ENCODE data around the gene PRKCE. TPM values are rescaled to one million over a fixed set of nuclear protein-coding genes. Genes with fewer than 3 reads are reported as not detected.

The PRKCE gene
- total and polyA plus RNA-seq, 2 experiments from 2014 or later = 0.94 to 1.2 TPM

DNA sequence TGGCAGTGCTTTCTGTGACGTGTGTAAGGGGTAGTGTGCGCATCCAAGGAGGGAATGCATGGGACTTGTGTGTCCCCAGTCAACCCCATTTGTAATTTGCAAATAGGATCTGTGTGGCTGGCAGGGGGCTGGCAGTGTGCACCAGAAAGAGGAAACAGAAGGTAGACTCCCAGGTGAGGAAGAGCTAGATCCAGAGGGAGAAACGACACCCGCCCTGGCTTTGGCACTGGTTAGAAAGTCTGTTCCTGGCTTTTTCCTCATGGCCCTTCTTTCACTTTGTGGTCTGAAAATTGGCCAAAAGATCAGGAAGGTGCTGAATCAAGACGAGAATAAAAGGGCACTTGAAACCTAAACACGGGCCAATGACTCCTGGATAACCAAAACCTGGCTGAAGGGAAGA lies 33.3 kb downstream of the PRKCE start:
- no peaks in the 10 kb centered on the region for H3K36me3 ChIP-seq (ENCODE audit: insufficient read depth)
- no peak overlapping the region for H3K27ac ChIP-seq (ENCODE audit: low read depth)
- H3K79me2 ChIP-seq (replicated peaks; ENCODE audit: insufficient read depth) = no peaks in the 10 kb centered on the region
- no peaks in the 10 kb centered on the region for H3K4me1 ChIP-seq (ENCODE audit: insufficient read depth)
- no peak overlapping the region for H3K4me3 Mint-ChIP-seq
- no peaks in the 10 kb centered on the region for H3K36me3 Mint-ChIP-seq (ENCODE audit: low read depth)
- H3K27ac Mint-ChIP-seq = no peak overlapping the region
- H3K4me1 Mint-ChIP-seq = peaks cover 5% of the 10 kb centered on the region; the same call in 2 of the 3 replicates
- H3K9me3 Mint-ChIP-seq = no peaks in the 10 kb centered on the region
- H3K27me3 ChIP-seq (ENCODE audit: insufficient read depth) = no peaks in the 10 kb centered on the region
- H3K9me2 ChIP-seq (ENCODE audit: insufficient read depth) = peaks cover 3% of the 10 kb centered on the region; the same call in 1 of the 2 replicates
- H3K27me3 Mint-ChIP-seq (ENCODE audit: insufficient read depth, low read depth, poor library complexity) = peaks cover 2% of the 10 kb centered on the region
- ATAC-seq = no peak
- TF ChIP-seq ZNF331 (CRISPR knock-in tag; IDR thresholded peaks at IDR 0.05; ENCODE audit: low read depth) (no peak), CREB1 (CRISPR knock-in tag; IDR thresholded peaks at IDR 0.05; ENCODE audit: low read depth) (no peak), POLR2AphosphoS5 (IDR thresholded peaks at IDR 0.05; ENCODE audit: low read depth) (no peak), JUNB (IDR thresholded peaks at IDR 0.05; ENCODE audit: unreplicated experiment) (no peak), EZH2 (IDR thresholded peaks at IDR 0.05; ENCODE audit: low read depth, unreplicated experiment) (no peak), ZNF114 (CRISPR knock-in tag; IDR thresholded peaks at IDR 0.05) (no peak), NANOG (IDR thresholded peaks at IDR 0.05; ENCODE audit: borderline replicate concordance) (no peak), STAT1 (IDR thresholded peaks at IDR 0.05; ENCODE audit: unreplicated experiment) (no peak), EZH2phosphoT487 (IDR thresholded peaks at IDR 0.05; ENCODE audit: unreplicated experiment) (no peak)
- TF ChIP-seq, protein P1, sequence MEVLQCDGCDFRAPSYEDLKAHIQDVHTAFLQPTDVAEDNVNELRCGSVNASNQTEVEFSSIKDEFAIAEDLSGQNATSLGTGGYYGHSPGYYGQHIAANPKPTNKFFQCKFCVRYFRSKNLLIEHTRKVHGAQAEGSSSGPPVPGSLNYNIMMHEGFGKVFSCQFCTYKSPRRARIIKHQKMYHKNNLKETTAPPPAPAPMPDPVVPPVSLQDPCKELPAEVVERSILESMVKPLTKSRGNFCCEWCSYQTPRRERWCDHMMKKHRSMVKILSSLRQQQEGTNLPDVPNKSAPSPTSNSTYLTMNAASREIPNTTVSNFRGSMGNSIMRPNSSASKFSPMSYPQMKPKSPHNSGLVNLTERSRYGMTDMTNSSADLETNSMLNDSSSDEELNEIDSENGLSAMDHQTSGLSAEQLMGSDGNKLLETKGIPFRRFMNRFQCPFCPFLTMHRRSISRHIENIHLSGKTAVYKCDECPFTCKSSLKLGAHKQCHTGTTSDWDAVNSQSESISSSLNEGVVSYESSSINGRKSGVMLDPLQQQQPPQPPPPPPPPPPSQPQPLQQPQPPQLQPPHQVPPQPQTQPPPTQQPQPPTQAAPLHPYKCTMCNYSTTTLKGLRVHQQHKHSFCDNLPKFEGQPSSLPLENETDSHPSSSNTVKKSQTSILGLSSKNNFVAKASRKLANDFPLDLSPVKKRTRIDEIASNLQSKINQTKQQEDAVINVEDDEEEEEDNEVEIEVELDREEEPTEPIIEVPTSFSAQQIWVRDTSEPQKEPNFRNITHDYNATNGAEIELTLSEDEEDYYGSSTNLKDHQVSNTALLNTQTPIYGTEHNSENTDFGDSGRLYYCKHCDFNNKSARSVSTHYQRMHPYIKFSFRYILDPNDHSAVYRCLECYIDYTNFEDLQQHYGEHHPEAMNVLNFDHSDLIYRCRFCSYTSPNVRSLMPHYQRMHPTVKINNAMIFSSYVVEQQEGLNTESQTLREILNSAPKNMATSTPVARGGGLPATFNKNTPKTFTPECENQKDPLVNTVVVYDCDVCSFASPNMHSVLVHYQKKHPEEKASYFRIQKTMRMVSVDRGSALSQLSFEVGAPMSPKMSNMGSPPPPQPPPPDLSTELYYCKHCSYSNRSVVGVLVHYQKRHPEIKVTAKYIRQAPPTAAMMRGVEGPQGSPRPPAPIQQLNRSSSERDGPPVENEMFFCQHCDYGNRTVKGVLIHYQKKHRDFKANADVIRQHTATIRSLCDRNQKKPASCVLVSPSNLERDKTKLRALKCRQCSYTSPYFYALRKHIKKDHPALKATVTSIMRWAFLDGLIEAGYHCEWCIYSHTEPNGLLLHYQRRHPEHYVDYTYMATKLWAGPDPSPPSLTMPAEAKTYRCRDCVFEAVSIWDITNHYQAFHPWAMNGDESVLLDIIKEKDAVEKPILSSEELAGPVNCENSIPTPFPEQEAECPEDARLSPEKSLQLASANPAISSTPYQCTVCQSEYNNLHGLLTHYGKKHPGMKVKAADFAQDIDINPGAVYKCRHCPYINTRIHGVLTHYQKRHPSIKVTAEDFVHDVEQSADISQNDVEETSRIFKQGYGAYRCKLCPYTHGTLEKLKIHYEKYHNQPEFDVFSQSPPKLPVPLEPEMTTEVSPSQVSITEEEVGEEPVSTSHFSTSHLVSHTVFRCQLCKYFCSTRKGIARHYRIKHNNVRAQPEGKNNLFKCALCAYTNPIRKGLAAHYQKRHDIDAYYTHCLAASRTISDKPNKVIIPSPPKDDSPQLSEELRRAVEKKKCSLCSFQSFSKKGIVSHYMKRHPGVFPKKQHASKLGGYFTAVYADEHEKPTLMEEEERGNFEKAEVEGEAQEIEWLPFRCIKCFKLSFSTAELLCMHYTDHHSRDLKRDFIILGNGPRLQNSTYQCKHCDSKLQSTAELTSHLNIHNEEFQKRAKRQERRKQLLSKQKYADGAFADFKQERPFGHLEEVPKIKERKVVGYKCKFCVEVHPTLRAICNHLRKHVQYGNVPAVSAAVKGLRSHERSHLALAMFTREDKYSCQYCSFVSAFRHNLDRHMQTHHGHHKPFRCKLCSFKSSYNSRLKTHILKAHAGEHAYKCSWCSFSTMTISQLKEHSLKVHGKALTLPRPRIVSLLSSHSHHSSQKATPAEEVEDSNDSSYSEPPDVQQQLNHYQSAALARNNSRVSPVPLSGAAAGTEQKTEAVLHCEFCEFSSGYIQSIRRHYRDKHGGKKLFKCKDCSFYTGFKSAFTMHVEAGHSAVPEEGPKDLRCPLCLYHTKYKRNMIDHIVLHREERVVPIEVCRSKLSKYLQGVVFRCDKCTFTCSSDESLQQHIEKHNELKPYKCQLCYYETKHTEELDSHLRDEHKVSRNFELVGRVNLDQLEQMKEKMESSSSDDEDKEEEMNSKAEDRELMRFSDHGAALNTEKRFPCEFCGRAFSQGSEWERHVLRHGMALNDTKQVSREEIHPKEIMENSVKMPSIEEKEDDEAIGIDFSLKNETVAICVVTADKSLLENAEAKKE (CRISPR knock-in tag; IDR thresholded peaks at IDR 0.05) = no peak
- TF ChIP-seq, protein P2, sequence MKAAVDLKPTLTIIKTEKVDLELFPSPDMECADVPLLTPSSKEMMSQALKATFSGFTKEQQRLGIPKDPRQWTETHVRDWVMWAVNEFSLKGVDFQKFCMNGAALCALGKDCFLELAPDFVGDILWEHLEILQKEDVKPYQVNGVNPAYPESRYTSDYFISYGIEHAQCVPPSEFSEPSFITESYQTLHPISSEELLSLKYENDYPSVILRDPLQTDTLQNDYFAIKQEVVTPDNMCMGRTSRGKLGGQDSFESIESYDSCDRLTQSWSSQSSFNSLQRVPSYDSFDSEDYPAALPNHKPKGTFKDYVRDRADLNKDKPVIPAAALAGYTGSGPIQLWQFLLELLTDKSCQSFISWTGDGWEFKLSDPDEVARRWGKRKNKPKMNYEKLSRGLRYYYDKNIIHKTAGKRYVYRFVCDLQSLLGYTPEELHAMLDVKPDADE (IDR thresholded peaks at IDR 0.05) = no peak
- TF ChIP-seq, protein P3, sequence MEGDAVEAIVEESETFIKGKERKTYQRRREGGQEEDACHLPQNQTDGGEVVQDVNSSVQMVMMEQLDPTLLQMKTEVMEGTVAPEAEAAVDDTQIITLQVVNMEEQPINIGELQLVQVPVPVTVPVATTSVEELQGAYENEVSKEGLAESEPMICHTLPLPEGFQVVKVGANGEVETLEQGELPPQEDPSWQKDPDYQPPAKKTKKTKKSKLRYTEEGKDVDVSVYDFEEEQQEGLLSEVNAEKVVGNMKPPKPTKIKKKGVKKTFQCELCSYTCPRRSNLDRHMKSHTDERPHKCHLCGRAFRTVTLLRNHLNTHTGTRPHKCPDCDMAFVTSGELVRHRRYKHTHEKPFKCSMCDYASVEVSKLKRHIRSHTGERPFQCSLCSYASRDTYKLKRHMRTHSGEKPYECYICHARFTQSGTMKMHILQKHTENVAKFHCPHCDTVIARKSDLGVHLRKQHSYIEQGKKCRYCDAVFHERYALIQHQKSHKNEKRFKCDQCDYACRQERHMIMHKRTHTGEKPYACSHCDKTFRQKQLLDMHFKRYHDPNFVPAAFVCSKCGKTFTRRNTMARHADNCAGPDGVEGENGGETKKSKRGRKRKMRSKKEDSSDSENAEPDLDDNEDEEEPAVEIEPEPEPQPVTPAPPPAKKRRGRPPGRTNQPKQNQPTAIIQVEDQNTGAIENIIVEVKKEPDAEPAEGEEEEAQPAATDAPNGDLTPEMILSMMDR (conservative IDR thresholded peaks at IDR 0.05; ENCODE audit: low read depth in 2 of 2) = no peak
- TF ChIP-seq, protein P4, sequence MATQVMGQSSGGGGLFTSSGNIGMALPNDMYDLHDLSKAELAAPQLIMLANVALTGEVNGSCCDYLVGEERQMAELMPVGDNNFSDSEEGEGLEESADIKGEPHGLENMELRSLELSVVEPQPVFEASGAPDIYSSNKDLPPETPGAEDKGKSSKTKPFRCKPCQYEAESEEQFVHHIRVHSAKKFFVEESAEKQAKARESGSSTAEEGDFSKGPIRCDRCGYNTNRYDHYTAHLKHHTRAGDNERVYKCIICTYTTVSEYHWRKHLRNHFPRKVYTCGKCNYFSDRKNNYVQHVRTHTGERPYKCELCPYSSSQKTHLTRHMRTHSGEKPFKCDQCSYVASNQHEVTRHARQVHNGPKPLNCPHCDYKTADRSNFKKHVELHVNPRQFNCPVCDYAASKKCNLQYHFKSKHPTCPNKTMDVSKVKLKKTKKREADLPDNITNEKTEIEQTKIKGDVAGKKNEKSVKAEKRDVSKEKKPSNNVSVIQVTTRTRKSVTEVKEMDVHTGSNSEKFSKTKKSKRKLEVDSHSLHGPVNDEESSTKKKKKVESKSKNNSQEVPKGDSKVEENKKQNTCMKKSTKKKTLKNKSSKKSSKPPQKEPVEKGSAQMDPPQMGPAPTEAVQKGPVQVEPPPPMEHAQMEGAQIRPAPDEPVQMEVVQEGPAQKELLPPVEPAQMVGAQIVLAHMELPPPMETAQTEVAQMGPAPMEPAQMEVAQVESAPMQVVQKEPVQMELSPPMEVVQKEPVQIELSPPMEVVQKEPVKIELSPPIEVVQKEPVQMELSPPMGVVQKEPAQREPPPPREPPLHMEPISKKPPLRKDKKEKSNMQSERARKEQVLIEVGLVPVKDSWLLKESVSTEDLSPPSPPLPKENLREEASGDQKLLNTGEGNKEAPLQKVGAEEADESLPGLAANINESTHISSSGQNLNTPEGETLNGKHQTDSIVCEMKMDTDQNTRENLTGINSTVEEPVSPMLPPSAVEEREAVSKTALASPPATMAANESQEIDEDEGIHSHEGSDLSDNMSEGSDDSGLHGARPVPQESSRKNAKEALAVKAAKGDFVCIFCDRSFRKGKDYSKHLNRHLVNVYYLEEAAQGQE (IDR thresholded peaks at IDR 0.05; ENCODE audit: unreplicated experiment) = no peak
- no peak overlapping the region for H3K4me3 ChIP-seq
- no peak overlapping the region for H2AFZ ChIP-seq
- no peak overlapping the region for H3K4me2 ChIP-seq
- no peak for DNase-seq (ENCODE audit: low spot score)
- H4K20me1 ChIP-seq (replicated peaks; ENCODE audit: insufficient read depth) = no peaks in the 10 kb centered on the region
- H3F3A ChIP-seq (replicated peaks; ENCODE audit: low read depth) = no peaks in the 10 kb centered on the region
